RPMI8226 (cell line): Measurements from ENCODE around the gene KCNS1.

Experiments used
- DNase-seq: peaks from one replicate; pipeline ENCODE4 v3.0.0-alpha.2; 2015

Gene KCNS1

DNA sequence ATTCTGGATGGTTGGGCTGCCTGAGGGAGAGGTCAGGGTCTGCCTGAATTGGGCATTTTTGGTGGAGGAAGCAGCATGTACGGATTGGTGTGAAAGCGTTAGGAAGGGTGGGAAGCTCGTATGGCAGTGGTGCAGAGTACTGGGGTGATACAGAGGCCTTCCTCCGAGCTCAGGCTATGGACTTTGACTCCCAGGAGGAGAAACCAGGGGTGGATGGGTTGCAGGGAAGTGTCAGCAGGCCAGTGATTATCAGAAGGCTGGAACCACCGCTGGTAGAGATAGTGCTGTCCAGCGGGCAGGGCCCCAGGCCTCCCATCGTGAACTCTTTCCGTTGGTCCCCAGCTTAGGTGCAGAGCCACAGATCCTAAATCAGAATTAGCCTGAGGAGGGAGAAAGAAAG is 8.7 kb upstream of the KCNS1 start:
- no peak for DNase-seq

DNA sequence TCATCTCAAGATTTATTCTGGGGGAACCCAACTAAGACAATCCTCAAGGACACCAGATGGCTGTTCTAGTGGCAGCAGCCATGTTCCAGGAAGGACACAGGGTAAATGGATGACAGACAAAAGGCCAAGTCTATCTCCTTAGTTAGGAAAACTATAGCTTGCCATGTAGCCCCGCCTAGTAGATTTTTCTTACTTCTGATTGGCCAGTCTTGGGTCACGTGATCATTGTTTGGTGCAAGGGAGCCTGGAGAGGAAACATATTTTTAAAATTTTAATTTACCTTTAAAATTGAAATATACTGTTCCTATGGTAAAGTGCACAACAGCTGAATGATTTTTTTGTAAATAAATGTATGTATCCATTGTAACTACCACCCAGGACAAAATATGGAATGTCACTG is 4.4 kb upstream of the KCNS1 start:
- DNase-seq = no peak

DNA sequence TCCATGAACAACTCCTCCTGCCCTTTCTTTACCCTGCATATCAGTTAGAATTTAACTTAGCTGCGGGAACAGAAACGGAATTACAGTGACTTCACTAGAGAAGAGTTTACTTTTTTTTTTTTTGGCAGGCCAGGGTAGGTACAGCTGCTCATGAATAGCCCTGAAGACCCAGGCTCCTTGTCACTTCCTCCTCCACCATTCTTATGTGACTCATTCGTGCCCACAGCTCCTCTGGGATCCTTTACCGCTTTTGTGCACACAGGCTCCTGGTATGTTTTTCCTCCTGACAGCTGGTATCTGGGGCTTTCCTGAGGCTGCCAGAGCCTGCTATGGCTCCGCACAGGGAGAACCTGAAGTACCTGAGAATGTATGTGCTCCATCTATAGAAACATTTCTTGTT is 3.9 kb upstream of the KCNS1 start:
- no peak for DNase-seq

DNA sequence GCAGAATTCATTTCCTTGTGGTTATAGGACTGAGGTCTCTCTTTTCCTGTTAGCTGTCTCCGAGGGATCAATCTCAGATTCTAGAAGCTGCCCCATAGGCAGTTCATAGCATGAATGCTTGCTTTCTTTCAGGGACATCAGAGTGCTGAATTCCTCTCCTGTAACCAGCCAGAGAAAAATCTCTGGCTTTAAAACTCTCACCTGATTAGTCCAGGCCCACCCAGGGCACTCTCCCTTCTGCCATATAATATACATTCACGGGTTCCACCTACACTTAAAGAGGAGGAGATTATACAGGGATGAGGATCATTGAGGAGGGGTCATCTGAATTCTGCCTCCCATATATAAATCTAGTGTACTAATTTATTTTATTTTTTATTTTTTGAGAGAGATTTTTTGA is 2.1 kb upstream of the KCNS1 start:
- DNase-seq = no peak

DNA sequence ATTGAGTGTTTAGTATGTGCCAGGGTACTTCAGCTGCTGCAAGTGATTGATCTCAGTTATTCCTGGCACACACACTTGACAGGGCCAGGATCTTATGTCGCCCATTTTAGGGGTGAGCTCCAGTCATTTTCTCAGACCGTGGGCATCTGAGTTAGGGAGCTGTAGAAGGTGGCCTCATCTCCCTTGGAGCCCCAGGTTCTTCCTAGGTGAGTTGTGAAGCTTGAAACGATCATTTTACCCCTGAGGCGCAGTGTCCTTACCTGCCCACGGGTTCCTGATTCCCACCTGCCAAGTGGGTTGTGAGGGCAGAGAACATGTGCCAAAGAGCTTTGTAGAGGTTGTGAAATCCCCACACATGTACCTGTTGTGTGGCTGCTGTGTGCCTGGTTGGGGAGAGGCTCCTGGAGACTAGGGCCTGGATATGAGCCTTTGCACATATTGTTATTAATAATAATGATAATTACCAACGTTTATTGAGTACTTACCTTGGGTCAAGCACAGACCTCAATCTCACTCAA is 465 bp upstream of the KCNS1 start:
- DNase-seq = no peak

DNA sequence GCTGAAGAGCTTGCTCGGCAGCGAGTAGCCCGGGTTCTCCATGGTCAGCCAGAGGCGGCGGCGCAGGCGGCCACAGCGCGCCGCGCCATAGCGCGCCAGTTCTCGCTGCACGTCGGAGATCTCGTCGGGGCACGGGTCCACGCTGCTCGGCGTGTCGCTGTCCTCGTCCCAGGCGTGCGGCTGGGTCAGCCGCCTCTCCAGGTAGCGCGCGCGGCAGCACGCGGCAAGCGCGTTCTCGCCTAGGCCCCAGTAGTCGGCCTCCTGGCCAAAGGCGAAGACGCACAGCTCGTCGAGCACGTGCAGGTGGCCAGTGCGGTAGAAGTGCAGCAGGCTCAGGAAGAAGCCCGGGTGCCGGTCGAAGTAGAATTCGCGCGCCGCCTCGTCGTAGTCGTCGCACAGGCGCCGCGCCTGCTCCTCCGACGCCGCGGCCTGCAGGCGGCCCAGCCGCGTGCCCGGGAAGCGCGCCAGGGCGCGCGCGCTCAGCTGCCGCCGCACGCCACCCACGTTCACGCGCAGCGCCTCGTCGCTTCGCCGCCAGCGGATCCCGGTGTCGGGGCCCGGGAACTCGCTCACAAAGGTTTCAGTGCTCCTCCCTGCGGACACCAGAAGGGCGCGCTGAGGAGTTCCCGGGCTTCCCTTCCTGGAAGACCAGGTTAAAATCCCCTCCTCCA is 2.7 kb downstream of the KCNS1 start:
- DNase-seq = no peak

DNA sequence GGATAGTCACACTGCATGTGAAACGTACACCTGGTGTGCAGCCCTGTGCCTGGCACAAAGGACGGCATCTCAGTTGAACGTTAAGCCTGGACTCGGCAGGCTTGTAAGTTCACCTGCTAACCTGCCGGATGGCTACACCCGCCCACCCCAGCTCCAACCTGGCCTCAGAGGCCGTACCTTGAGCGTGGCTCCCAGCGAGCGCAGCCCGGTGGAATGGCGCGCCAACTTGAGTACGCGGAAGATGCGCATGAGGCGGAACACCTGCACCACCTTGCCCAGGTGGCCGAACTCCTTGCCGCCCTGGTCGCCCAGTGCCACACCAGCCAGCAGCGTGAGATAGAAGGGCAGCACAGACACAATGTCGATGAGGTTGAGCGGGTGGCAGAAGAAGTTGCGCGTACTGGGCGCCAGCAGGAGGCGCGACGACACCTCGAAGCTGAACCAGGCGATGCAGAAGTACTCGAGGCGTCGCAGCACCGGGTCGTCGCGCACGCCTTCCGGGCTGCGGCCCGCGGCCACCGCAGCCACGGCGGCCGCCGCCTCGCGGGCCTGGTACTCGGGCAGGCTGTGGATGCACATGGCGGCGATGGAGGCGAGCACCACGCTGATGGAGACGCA is 3.3 kb downstream of the KCNS1 start:
- no peak for DNase-seq

DNA sequence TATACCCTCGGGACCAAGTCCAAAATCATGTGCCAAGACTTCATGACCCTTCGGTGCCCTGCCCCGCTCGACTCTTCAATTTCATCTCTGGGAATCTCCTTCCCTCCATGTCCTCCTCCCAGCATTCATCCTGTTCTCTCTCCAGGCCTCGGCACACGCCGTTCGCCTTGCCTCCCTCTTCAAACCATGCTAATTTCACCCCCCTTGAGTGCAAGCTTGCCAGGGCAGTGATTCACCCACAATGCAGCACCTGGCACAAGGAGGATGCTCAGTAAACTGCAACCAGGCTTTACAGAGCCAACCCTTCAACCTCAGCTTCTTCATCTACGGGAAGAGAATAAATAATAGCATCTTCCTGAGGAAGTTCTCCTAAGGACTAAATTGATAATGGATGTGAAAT is 4.1 kb downstream of the KCNS1 start:
- no peak for DNase-seq

DNA sequence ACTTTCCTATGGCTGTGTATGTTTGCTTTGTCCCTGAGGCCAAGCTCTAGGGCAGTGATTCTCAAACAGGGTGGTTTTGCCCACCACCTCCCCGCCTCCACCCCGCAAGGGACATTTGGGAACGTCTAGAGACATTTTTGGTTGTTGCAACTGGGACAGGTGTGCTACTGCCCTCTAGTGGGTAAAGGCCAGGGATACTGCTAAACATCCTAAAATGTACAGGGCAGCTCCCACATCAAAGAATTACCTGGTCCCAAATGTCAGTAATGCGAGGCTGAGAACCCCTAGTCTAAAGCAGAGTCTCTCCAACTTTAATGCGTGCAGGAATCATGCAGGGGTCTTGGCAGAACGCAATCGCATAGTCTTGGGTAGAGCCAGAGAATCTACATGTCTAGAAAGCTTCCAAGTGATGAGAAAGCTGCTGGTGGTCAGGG is 5.1 kb downstream of the KCNS1 start:
- peak; percentile 67 for DNase-seq

DNA sequence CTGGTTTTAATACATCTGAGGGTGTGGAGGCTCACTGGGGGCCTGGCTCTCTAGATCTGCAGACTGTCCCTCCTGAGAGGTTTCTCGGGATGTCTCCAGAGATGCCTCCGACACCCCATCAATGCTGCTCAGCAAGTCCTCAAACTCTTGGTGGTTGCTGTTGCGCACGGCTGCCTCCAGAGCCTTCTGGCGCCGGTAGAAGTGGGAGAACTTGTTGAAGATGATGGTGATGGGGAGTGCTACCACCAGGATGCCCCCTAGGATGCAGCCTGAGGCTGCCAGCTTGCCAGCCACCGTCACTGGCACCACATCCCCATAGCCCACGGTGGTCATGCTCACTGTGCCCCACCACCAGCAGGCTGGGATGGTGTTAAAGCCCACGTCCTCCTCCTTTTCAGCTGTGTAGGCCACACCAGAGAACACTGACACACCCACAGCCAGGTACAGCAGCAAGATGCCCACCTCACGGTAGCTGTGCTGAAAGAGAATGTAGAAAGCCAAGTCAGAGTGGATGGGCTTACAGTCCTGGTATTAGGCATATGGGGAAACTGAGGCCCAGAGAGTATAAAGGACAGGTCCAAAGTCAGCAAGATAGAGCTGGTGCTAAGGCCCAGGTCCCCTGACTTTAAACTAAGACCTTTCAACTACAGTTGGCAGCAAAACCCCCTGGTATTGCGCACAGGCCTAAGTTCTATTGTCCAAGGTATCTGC is 5.9 kb downstream of the KCNS1 start:
- no peak for DNase-seq

DNA sequence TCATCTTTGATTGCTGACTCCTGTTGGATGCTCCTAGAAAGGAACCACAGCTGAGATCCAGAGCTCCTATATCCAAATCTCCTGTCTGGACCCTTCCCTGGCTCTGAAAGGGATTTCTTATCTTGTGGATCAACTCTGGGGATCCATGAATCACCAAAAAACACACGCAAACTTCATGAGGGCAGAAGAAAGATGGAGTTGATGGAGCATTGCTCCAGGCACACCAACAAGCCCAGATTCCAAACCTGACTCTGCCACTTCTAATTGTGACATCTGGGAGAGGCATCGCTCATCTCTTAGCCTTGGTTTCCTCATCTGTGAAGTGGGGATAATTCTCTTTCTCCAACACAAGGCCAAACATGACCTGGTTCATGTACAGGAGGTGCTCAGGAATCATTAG is 6.7 kb downstream of the KCNS1 start:
- DNase-seq = no peak

DNA sequence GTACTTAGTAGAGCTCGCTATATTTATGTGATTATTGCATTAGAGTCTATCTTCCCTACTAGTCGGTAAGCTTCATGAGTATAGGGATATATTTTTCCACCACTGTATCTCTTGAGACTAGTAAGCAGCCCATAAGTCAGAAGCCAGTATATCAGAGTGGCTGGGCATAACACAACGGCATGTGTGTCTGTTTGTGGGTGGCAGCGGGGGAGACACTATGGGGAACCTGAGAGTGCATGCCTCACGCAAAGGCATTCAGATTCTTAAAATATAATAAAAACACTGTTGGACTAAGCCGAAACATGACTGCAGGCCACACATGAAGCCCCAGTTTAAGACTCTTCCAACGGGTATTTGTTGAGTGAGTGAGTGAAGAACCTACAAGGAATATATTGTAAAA is 8.0 kb downstream of the KCNS1 start:
- no peak for DNase-seq

DNA sequence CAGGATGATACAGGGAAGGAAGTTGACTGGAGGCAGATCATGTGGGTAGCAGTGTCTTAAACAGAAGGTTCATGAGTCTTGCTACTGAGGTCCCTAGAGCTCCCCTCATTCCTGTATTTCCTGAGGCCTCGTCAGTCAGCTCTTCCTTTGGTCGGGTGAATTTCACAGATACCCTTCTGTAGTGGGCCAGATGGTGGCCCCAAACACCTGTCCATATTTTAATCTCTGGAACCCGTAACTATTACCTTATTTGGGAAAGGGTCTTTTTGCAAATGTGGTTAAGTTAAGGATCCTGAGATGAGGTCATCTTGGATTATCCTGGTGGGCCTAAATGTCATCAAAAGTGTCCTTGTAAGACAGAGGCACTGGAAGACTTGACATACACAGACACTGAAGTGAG is 9.6 kb downstream of the KCNS1 start:
- no peak for DNase-seq

DNA sequence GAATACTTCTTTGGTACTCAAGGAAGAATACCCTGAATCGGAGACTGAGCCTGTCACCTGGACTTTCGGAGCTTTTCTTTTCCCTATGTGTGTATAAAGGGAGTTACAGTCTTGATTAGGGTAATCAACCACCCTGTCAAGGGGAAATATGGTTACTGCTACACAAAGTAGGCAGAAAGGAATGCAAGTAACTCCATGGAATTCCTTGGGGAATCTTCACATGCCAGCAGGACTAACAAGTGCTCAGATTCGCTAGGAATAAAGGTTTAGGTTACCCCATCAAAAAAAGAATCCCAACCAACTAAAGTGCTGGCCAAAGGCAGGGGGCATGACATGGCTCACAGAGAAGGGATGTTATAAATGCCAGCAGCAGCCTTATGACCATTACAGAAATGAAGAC is 10.4 kb downstream of the KCNS1 start:
- no peak for DNase-seq

DNA sequence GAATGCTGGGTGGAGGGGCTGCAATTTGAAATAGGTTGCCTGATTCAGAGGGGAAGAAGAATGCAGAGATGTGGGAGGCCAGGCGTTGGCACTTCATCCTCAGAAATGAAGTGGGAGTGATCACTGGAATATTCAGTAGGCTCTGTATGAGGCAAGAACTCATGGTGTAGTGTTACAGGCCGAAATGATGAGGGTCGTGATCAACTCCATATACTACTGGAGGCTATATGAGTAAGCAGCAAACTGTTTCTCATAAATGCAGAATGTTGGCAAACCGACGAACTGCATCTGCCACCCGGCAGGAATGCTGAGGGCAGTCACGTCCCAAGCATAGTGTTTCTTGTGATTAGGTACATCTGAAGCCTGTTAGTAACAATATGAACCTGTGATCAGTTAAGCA is 12.7 kb downstream of the KCNS1 start:
- no peak for DNase-seq

DNA sequence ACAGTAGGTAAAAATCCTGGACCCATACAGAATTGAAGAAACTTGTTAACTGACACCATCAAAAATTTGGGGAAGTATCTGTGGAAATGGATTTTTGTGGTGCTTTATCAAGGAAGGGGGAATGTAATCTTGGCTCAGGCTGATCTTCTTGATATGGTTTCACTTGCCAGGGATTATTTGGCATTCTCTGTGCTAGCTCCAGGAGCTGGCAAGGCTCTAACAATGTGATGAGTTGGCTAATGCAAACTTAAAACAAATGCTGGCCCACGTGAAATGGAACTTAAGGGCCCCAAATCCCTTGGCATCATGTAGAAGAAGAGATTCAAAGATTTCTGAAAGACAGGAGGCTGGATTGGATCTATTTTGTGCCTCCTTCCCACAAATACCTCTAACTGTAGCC is 13.1 kb downstream of the KCNS1 start:
- no peak for DNase-seq

DNA sequence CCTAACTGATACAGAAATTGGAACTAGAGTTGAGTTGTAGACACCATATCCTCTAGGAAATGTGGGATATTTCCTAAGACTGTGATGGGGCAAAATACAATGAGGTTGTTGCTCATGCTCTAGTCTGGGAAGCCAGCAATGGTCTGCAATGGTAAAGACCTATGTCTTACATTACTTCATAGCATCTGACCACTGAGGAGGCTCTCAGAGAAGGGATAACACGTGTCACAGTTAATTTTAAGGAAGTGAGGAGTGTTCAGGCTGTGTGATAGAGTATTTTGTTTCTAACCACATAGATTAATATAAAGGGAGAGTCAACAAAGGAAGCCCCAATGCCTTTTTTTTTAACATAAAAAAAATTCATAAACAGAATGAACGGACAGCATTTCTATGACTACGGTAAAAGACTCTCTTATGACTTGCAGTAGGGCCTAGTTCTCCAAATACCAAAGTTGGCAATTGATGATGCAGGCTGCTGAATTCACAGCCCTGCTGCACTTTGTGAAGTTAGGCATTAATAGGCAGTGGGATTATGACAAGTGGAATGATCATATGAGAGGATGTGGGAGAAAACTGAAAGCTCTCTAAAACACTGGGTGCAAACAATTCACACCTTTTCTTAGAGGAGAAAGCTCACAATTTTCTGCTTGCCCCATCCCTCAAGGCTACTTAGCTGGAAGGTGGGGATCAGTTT is 13.7 kb downstream of the KCNS1 start:
- no peak for DNase-seq

DNA sequence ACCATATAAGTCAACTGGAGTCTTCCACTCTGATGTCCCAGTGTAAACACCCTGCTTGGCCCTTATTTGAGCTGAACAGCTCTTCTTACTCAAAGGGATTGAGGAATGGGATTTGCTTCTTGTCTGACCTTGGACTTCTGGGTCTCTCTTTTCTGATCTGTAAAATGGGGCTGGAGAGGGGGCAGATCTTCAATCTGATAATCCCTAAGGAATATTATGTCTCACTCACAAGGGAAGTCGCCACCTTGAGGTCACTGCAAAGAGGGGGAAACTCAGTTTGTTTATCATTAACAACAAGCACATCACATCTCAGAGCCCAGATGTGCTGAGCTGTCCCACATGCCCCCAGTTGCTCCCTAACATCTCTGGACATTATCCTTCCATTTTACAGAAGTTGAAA is 15.1 kb downstream of the KCNS1 start:
- no peak for DNase-seq

DNA sequence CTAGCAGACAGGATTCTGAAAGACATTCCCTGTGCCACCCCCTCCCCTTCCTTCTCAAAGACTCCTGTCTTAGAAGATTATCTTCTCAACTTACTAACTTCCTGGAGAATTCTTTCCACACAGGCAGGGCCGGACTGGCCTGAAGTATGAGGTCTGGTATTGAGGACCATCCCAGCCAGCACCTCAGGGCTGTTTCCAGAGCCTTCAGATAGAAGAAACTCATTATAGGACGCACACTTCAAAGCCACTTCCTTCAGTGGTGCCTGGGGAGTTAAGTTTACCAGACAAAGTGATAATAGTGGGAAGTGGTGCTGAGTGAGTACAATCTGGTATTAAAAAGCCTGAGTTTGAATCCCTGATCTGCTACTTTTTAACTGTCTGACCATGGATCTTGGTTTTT is 15.6 kb downstream of the KCNS1 start:
- no peak for DNase-seq

DNA sequence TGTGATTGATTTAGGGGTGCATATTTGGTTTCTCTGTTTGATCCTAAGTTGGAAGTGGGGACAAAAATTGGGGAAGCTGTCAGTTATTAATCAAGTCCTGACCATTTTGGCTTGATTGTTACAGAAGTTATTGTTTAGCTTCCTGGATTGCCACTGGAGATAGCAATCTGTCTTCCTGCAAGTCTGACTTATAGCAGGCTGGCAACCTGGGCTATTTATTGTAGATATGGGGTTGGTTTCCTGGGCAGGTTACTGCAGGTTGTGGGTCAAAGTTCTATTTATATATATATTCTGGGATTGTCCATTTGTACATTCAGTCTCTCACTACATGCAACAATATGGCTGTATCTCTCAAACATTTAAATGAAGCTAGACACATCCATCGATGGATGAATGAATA is 17.8 kb downstream of the KCNS1 start:
- no peak for DNase-seq

DNA sequence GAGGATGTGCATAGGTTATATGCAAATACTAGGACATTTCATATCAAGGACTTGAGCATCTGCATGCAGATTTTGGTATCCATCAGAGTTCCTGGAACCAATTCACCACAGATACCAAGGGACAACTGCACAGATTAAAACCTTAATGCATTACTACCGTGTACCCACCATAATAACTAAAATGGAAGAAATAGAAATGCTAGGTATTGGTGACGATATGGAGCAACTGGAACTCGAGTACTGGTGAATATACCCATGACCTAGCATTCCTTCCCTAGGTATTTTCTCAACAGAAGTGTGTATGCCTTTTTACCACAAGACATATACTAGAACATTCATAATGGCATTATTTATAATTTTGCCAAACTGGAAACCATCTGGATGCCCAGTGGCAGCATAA is 18.5 kb downstream of the KCNS1 start:
- DNase-seq = no peak

DNA sequence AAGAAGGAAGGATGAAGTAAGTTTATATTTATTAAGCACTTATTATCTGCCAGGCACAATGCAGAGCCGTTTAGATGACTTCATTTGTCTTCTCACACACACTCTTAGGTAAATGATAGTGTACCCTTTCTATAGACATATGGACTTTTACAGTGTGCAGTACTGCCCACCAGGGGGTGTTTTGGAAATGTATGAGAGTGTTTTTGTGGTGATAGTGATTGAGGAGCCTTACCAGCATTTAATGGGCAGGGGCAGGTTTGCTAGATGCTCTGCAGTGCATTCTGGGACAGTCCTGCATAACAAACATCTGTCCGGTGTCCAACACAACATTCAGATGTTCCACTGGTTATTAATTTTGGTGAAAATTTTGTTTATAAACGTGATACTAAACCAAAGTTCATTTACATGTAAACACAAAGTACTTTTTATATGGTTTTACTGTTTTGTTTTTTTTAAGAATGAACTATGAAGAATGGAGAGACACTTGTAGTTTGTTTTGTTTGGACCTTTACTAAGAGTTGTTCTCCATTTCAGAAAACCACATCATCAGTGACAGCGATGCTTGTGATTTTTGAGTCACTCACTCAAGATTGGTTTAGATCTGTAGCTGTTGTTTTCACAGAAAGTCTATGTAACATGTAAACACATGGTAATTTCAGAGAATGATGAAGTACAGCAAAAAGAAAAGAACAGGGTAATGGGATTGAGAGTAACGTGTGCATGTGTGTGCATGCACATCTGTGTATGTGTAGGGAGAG is 19.9 kb downstream of the KCNS1 start:
- DNase-seq = no peak

DNA sequence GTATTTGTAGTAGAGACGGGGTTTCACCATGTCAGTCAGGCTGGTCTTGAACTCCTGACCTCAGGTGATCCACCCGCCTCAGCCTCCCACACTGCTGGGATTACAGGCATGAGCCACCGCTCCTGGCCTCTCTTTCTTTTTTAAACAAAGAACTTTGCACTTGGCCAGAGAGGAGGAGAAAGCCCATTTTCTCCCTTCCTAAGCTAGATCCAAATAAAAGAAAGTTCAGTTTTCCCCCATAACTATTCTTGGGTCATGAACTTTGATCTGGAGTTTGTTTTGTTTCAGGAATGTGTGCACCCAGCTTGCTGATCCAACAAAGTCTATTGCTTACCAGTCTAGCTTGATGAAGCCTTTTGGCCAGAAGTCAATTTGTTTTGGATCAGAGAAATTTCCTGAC is 23.4 kb downstream of the KCNS1 start:
- DNase-seq = no peak
